ENCODE results near the gene VOPP1.

- TF ChIP-seq CTCF (IDR thresholded peaks at IDR 0.05): no peak
- no peak for TF ChIP-seq POLR2A (IDR thresholded peaks at IDR 0.05)
Measured at GRCh38 chr7:55457801-55458200, 114.5 kb downstream of the VOPP1 start.

Data from right lobe of liver (tissue), 4 donors.